Smooth muscle cell (in vitro differentiated cells): Measurements from ENCODE around the gene ARHGAP42. TPM values are rescaled to one million over a fixed set of nuclear protein-coding genes. Genes with fewer than 3 reads are reported as not detected.

ENCODE experiments used
- DNase-seq: peaks from one replicate; lab custom pipeline; 2025; ENCODE audit not compliant: unreplicated experiment; lab: John Stamatoyannopoulos, UW
- H2AFZ ChIP-seq: fragments of 200-600 bp; sonication (generic); 2 replicates; pipeline ENCODE4 v1.6.0; 2016; ENCODE audit warnings: antibody characterized with exemption, low read depth, mild to moderate bottlenecking
- H3F3A ChIP-seq: fragments of 200-600 bp; sonication (generic); 2 replicates; pipeline ENCODE4 v1.6.0; 2017; ENCODE audit warnings: antibody characterized with exemption, low read depth
- H3K27ac ChIP-seq: fragments of 200-600 bp; sonication (generic); 2 replicates; pipeline ENCODE4 v1.5.1; 2016; ENCODE audit warnings: low read depth, mild to moderate bottlenecking
- H3K27me3 ChIP-seq: fragments of 200-600 bp; sonication (generic); 2 replicates; pipeline ENCODE4 v1.6.1; 2016; ENCODE audit warnings: low read depth, mild to moderate bottlenecking
- H3K36me3 ChIP-seq: fragments of 200-600 bp; sonication (generic); 2 replicates; pipeline ENCODE4 v1.5.1; 2016; ENCODE audit warnings: low read depth
- H3K4me1 ChIP-seq: fragments of 200-600 bp; sonication (generic); 2 replicates; pipeline ENCODE4 v1.5.1; 2016; ENCODE audit warnings: low read depth
- H3K4me2 ChIP-seq: fragments of 200-600 bp; sonication (generic); 2 replicates; pipeline ENCODE4 v1.6.0; 2016; ENCODE audit warnings: mild to moderate bottlenecking
- H3K4me3 ChIP-seq: fragments of 200-600 bp; sonication (generic); 2 replicates; pipeline ENCODE4 v1.5.1; 2016; ENCODE audit warnings: mild to moderate bottlenecking
- H3K79me2 ChIP-seq: fragments of 200-600 bp; sonication (generic); 2 replicates; pipeline ENCODE4 v1.6.0; 2016; ENCODE audit warnings: low read depth, mild to moderate bottlenecking
- H3K9ac ChIP-seq: fragments of 200-600 bp; sonication (generic); 2 replicates; pipeline ENCODE4 v1.6.0; 2016; ENCODE audit warnings: low read depth
- H3K9me3 ChIP-seq: fragments of 200-600 bp; sonication (generic); replicated peaks from 2 replicates; pipeline ENCODE4 v1.5.1; 2016; ENCODE audit warnings: low read depth
- H4K20me1 ChIP-seq: fragments of 200-600 bp; sonication (generic); 2 replicates; pipeline ENCODE4 v1.6.0; 2016; ENCODE audit warnings: low read depth
- WGBS: methylation state at CpG from one replicate; pipeline ENCODE4 v1.1.7; 2016; ENCODE audit warnings: low lambda C conversion rate; 5-methylcytosine and 5-hydroxymethylcytosine counted together
- polyA plus RNA-seq: library from polyadenylated mRNA; unstranded; fragments of >200 nt; fragmentation: Nextera tagmentation; extraction: Ambion mirVana; gene quantifications from 2 replicates; pipeline ENCODE4 v1.2.1, GENCODE V29; 2016
- total RNA-seq: library from RNA; depleted of rRNA; stranded (reverse); fragments of >200 nt; gene quantifications from 2 replicates; pipeline ENCODE4 v1.2.3, GENCODE V29; 2014
- TF ChIP-seq, protein P1 (sequence below): fragments of 200-600 bp; sonication (generic); IDR thresholded peaks from 2 replicates; pipeline ENCODE4 v1.5.1; 2017; ENCODE audit warnings: borderline replicate concordance, mild to moderate bottlenecking, antibody characterized with exemption; ENCODE audit not compliant: insufficient read depth, poor library complexity, severe bottlenecking

Gene ARHGAP42
- total and polyA plus RNA-seq, 2 experiments from 2014 or later = 12.2 to 53.4 TPM

DNA sequence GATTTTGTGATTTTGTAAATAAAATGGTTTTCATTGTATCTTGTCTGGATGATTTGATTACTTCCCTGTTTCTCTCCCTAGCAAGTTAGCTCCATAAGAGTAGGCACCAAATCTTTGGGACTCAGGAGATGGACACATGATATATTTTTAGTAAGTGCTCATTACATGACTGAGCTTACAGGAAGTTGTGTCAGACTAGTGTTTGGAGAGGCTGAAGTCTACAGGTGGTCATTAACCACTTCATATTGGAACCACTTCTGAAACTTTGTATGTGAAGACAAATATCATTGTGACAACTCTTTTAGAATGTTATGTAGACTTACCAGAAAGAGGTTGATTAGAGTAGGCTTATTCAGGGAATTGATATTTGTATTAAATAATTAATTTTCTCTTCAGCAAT, 19.1 kb downstream of the ARHGAP42 start:
- TF ChIP-seq, protein P1, sequence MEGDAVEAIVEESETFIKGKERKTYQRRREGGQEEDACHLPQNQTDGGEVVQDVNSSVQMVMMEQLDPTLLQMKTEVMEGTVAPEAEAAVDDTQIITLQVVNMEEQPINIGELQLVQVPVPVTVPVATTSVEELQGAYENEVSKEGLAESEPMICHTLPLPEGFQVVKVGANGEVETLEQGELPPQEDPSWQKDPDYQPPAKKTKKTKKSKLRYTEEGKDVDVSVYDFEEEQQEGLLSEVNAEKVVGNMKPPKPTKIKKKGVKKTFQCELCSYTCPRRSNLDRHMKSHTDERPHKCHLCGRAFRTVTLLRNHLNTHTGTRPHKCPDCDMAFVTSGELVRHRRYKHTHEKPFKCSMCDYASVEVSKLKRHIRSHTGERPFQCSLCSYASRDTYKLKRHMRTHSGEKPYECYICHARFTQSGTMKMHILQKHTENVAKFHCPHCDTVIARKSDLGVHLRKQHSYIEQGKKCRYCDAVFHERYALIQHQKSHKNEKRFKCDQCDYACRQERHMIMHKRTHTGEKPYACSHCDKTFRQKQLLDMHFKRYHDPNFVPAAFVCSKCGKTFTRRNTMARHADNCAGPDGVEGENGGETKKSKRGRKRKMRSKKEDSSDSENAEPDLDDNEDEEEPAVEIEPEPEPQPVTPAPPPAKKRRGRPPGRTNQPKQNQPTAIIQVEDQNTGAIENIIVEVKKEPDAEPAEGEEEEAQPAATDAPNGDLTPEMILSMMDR = no peak
- Histone ChIP-seq H4K20me1 (peaks cover 18% of the 10 kb centered on the region), H3K79me2 (peaks cover 85% of the 10 kb centered on the region)

DNA sequence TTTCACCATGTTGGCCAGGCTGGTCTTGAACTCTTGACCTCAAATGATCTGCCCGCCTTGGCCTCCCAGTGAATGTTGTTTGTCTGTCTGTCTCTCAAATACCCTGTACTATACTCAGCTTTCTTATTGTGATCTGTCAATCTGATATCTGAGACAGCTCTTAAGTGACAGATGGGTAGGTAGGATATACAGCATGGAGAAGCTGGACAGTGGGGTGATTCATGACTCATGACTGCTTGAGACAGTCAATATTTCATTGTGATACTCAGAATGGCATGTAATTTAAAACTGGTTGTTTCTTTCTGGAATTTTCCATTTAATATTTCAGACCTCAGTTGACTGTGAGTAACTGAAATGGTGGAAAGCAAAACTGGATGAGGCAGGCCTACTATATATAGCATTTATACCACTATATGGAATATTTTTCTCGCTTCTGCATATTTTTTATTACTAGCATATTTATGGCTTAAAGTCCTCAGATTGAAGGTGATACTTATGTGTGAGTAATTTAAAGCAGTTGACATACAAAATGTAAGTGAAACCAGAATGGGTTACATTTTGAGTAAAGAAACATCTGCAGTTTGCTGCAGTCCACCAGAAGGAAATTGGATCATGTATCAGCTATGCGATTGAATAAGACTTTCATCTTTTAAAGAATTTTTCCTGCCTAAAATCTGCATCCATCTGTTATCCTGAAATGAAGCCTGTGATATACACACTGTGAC, 22.3 kb downstream of the ARHGAP42 start:
- Histone ChIP-seq H3K36me3 (no peaks in the 10 kb centered on the region), H3F3A (peaks cover 8% of the 10 kb centered on the region), H3K9ac (no peak overlapping the region), H3K4me3 (no peak overlapping the region), H3K4me1 (no peaks in the 10 kb centered on the region), H3K27me3 (no peaks in the 10 kb centered on the region), H2AFZ (no peak overlapping the region), H3K79me2 (peaks cover 88% of the 10 kb centered on the region), H3K27ac (peak overlapping the region; percentile 3), H3K9me3 (no peaks in the 10 kb centered on the region), H4K20me1 (peaks cover 10% of the 10 kb centered on the region), H3K4me2 (peak overlapping the region; percentile 4)
- no peak for DNase-seq
- 90% methylated on average over 3 of the region's 3 CpGs for WGBS
- TF ChIP-seq, protein P1 = no peak

More for the DNA sequence above, 19.1 kb downstream of the ARHGAP42 start:
- Histone ChIP-seq H3K9me3 (no peaks in the 10 kb centered on the region), H3K4me2 (peak overlapping the region; percentile 27), H2AFZ (no peak overlapping the region), H3K9ac (no peak overlapping the region), H3K4me1 (peaks cover 7% of the 10 kb centered on the region), H3K27ac (no peak overlapping the region), H3F3A (peaks cover 8% of the 10 kb centered on the region), H3K36me3 (no peaks in the 10 kb centered on the region), H3K4me3 (no peak overlapping the region), H3K27me3 (no peaks in the 10 kb centered on the region)
- no peak for DNase-seq

DNA sequence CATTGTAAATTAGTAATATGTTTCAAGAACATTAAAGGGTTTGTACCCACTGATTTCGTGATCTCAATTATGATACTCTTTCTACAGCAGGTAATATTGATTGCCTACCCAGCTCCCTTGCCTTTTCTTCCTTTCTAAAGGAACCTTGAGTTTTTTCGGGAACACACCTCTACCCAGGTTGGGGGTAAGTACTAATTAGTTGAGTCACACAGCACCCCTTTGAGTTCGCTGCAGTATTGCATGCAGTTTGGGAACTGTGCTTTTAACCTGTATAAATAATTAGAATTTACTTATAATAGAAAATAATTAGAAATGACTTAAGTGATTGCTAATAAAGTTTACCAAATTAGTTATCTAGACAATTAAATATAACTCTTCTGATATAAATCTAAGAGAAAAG, 24.9 kb downstream of the ARHGAP42 start:
- Histone ChIP-seq H3K27me3 (no peaks in the 10 kb centered on the region), H4K20me1 (peaks cover 13% of the 10 kb centered on the region), H3K27ac (no peak overlapping the region), H3K79me2 (peaks cover 87% of the 10 kb centered on the region), H3K4me1 (no peaks in the 10 kb centered on the region), H3K36me3 (no peaks in the 10 kb centered on the region), H3K9me3 (no peaks in the 10 kb centered on the region), H3K4me3 (no peak overlapping the region), H3F3A (peaks cover 8% of the 10 kb centered on the region), H2AFZ (no peak overlapping the region), H3K9ac (no peak overlapping the region), H3K4me2 (no peak overlapping the region)
- WGBS = 78% methylated on average over 3 of the region's 3 CpGs
- DNase-seq = no peak
- TF ChIP-seq, protein P1 = no peak

DNA sequence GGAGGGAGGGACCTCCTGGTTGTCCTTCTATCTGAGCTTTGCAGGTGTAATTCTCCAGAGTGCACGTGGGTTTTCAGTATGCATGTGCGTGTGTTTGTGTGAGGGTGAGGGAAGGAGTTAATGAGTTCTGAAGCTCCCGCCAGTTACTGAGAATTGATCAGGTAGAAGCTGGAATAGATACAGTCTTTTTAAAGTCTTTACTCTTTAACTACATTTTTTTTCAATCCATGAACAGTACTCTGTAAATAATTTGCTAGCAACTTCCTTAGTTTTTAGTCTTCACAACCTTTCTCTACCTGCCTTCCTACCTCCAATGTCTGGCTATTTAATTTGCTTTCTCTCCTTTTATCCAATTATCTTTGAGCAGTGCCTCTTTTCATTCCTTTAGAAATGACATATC, 25.5 kb downstream of the ARHGAP42 start:
- no peaks in the 10 kb centered on the region for H3K36me3 ChIP-seq
- peaks cover 85% of the 10 kb centered on the region for H3K79me2 ChIP-seq
- no peak overlapping the region for H3K4me2 ChIP-seq
- H3K27me3 ChIP-seq = no peaks in the 10 kb centered on the region
- H3F3A ChIP-seq = peaks cover 8% of the 10 kb centered on the region
- no peak overlapping the region for H3K27ac ChIP-seq
- H3K4me3 ChIP-seq = no peak overlapping the region
- no peak overlapping the region for H2AFZ ChIP-seq
- peaks cover 13% of the 10 kb centered on the region for H4K20me1 ChIP-seq
- no peak overlapping the region for H3K9ac ChIP-seq
- H3K9me3 ChIP-seq = no peaks in the 10 kb centered on the region
- WGBS = 96% methylated on average over 3 of the region's 3 CpGs
- no peaks in the 10 kb centered on the region for H3K4me1 ChIP-seq
- TF ChIP-seq, protein P1 = no peak
- DNase-seq = no peak
